Lung (tissue), 12 donors: Measurements from ENCODE around the gene PALB2. TPM values are rescaled to one million over a fixed set of nuclear protein-coding genes. Genes with fewer than 3 reads are reported as not detected.

ENCODE experiments used
- ATAC-seq: fragments of 200-7000 bp; cut with Tn5 transposase; one replicate; pipeline ENCODE4 v1.9.1; 2020; ENCODE audit warnings: moderate number of reproducible peaks; ENCODE audit not compliant: insufficient read depth, low FRiP score
- DNase-seq, 3 donors: peaks; one replicate each; pipeline ENCODE4 v3.0.0-alpha.2; 2013 to 2017
- H3K27ac ChIP-seq, 2 donors: one replicate each; pipeline ENCODE4 v1.5.1; 2013; ENCODE audit warnings: mild to moderate bottlenecking in 2 of 2, moderate library complexity in 2 of 2, control low read depth in 1 of 2, inconsistent platforms in 1 of 2, low read depth in 1 of 2, low read length in 1 of 2
- H3K27me3 ChIP-seq, 3 donors: one replicate each; pipeline ENCODE4 v1.5.1; 2013; ENCODE audit warnings: low read length in 2 of 3; ENCODE audit not compliant: control insufficient read depth in 3 of 3, insufficient read depth in 3 of 3
- H3K36me3 ChIP-seq, 4 donors: one replicate each; pipeline ENCODE4 v1.5.1; 2013; ENCODE audit warnings: low read length in 4 of 4, mild to moderate bottlenecking in 1 of 4, moderate library complexity in 1 of 4; ENCODE audit not compliant: control insufficient read depth in 4 of 4, insufficient read depth in 4 of 4
- H3K4me1 ChIP-seq, 5 donors: one replicate each; pipeline ENCODE4 v1.5.1; 2013; ENCODE audit warnings: low read length in 5 of 5, mild to moderate bottlenecking in 2 of 5, moderate library complexity in 1 of 5; ENCODE audit not compliant: control insufficient read depth in 5 of 5, insufficient read depth in 5 of 5
- H3K4me3 ChIP-seq: one replicate; pipeline ENCODE4 v1.5.1; 2013; ENCODE audit warnings: mild to moderate bottlenecking, control low read depth, moderate library complexity
- H3K9ac ChIP-seq, 2 donors: one replicate each; pipeline ENCODE4 v1.5.1; 2013; ENCODE audit warnings: low read length in 2 of 2, control low read depth in 1 of 2; ENCODE audit not compliant: insufficient read depth in 1 of 2
- H3K9me3 ChIP-seq, 4 donors: one replicate each; pipeline ENCODE4 v1.5.1; 2013; ENCODE audit warnings: low read length in 3 of 4, mild to moderate bottlenecking in 1 of 4, moderate library complexity in 1 of 4; ENCODE audit not compliant: control insufficient read depth in 4 of 4, insufficient read depth in 3 of 4
- WGBS, 2 donors: extraction: QIAGEN DNeasy Blood & Tissue Kit; methylation state at CpG; one replicate each; pipeline ENCODE4 v1.1.7; 2013; 5-methylcytosine and 5-hydroxymethylcytosine counted together
- polyA plus RNA-seq, 2 donors: library from polyadenylated mRNA; stranded (reverse); fragments of 200-250 nt; gene quantifications; one replicate each; pipeline ENCODE4 v1.2.1, GENCODE V29; 2013
- total RNA-seq, 2 donors: library from RNA; depleted of rRNA in 1 of 2; stranded (reverse); fragments of >200 nt in 1 of 2; gene quantifications; one replicate each; pipeline ENCODE4 v1.2.1, GENCODE V29; 2014 to 2021
- TF ChIP-seq, protein P1 (sequence below): IDR thresholded peaks from 2 replicates; pipeline ENCODE4 v1.5.1; 2012; ENCODE audit warnings: mild to moderate bottlenecking; ENCODE audit errors: control extremely low read depth, extremely low read depth
- donor health status: control.
- donor health status: control.
- donor health status: Bipolar disorder and iron deficiency.
- donor health status: healthy.
- donor health status: DM: yes; HTN: yes; CAD: no.

The PALB2 gene
- total and polyA plus RNA-seq, 4 donors, result 6.3 to 12.9 (median 10.1) TPM

DNA sequence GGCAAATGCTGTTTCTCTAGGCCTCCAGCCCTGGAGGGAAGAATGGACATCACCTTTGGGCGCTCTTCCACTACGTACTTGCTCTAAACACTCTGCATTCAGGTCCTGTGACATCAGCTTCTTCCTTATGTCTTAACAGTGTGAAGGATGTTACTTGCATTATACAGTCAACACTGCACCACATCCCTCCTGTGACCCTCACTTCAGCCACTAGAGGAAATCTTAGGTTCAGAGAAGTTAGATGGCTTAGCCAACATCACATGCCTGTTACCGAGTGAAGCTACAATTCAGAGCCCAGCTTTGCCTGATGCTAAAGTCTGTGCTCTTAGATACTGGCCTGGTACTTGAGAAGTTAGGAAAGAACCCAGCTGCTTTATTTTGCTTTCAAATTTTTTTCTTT lies 65.3 kb downstream of the PALB2 start:
- no peak overlapping the region for H3K27ac ChIP-seq
- no peak overlapping the region for H3K9ac ChIP-seq
- 85 to 92% methylated on average over 3 of the region's 3 CpGs for WGBS, 2 donors
- ATAC-seq (no peak), DNase-seq (no peak)
- no peaks in the 10 kb centered on the region for H3K27me3 ChIP-seq
- H3K9me3 ChIP-seq, result no peaks in the 10 kb centered on the region
- H3K4me3 ChIP-seq, result no peak overlapping the region
- peaks cover 24 to 36% (median 30%) of the 10 kb centered on the region in 4 donors for H3K36me3 ChIP-seq
- peaks cover 0 to 4% (median 0%) of the 10 kb centered on the region in 5 donors for H3K4me1 ChIP-seq
- TF ChIP-seq, protein P1, sequence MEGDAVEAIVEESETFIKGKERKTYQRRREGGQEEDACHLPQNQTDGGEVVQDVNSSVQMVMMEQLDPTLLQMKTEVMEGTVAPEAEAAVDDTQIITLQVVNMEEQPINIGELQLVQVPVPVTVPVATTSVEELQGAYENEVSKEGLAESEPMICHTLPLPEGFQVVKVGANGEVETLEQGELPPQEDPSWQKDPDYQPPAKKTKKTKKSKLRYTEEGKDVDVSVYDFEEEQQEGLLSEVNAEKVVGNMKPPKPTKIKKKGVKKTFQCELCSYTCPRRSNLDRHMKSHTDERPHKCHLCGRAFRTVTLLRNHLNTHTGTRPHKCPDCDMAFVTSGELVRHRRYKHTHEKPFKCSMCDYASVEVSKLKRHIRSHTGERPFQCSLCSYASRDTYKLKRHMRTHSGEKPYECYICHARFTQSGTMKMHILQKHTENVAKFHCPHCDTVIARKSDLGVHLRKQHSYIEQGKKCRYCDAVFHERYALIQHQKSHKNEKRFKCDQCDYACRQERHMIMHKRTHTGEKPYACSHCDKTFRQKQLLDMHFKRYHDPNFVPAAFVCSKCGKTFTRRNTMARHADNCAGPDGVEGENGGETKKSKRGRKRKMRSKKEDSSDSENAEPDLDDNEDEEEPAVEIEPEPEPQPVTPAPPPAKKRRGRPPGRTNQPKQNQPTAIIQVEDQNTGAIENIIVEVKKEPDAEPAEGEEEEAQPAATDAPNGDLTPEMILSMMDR, result no peak

DNA sequence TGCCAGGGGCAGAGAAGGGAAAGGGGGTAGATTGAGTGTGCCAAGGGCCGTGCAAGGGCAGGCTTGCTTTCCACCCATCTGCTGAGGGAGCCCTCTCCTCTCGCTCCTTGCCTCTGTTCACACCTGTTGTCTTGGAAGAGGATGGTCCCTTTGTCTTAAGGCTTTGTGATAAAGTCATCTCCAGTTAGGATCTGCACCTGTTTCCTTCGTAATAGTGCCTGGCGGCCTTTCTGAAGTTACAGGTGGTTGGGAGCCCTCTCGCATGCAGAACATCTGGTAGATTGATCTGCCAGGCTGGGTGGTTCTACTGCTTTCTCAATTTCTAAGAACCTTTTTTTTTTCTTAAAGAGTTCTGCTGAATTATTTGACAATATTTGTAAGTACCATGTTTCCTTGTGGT lies 67.3 kb downstream of the PALB2 start:
- H3K36me3 ChIP-seq, result peaks cover 21 to 31% (median 25%) of the 10 kb centered on the region in 4 donors
- no peak overlapping the region for H3K4me3 ChIP-seq
- H3K27me3 ChIP-seq, result no peaks in the 10 kb centered on the region
- no peak for DNase-seq
- no peak for ATAC-seq
- H3K9ac ChIP-seq, result no peak overlapping the region
- WGBS, 2 donors, result 90 to 93% methylated on average over 5 of the region's 5 CpGs
- TF ChIP-seq, protein P1, result no peak
- no peaks in the 10 kb centered on the region for H3K9me3 ChIP-seq
- H3K4me1 ChIP-seq, result peaks cover 0 to 4% (median 0%) of the 10 kb centered on the region in 5 donors
- no peak overlapping the region for H3K27ac ChIP-seq

DNA sequence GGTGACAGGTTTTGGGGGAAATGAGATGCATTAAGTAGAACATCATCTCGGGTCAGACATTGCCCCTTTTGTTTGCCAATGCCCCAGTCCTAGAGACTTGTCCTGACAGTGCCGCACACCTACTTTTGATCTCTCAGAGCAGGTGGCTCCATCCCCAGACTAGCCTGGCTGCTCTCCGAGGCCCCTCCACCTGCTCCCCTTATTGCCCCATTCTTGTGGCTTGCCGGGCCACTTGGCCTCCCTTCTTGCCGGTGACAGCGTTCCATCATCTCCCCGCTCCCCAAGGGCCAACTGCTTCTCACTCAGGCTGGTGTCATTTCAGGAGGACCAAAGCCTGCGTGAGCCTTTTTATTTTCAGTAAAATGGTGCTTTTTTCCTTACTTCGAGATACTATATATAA lies 68.7 kb downstream of the PALB2 start:
- H3K9me3 ChIP-seq, result no peaks in the 10 kb centered on the region
- no peak overlapping the region for H3K27ac ChIP-seq
- no peaks in the 10 kb centered on the region for H3K27me3 ChIP-seq
- H3K4me1 ChIP-seq, result no peaks in the 10 kb centered on the region
- WGBS, 2 donors, result 95 to 96% methylated on average over 9 of the region's 9 CpGs
- H3K4me3 ChIP-seq, result no peak overlapping the region
- DNase-seq, result no peak
- ATAC-seq, result no peak
- TF ChIP-seq, protein P1, result no peak
- peaks cover 25 to 35% (median 30%) of the 10 kb centered on the region in 4 donors for H3K36me3 ChIP-seq
- H3K9ac ChIP-seq, result no peak overlapping the region

DNA sequence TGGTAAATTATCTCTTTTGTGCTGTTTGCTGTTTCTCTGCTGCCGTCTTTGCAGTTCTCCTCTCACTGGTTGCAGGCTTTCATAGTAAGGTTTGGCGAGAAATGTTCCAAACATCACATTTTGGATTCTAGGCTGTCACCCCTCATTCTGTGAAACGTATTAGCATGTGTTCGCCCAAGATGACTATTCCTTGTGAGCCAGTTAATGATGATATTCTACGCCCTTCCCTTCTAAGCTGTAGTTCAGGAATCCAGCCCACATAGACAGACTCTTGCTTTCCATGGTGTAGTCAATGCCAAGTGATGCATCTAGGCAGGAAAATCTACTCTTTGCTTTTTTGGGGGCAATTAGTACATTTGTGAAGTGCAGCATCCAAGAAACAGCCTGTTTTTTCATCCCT lies 69.2 kb downstream of the PALB2 start:
- no peaks in the 10 kb centered on the region for H3K4me1 ChIP-seq
- no peak overlapping the region for H3K4me3 ChIP-seq
- ATAC-seq, result no peak
- no peak for DNase-seq
- H3K27ac ChIP-seq, result no peak overlapping the region
- no peaks in the 10 kb centered on the region for H3K27me3 ChIP-seq
- peaks cover 30 to 37% (median 34%) of the 10 kb centered on the region in 4 donors for H3K36me3 ChIP-seq
- TF ChIP-seq, protein P1, result no peak
- H3K9ac ChIP-seq, result no peak overlapping the region
- WGBS, 2 donors, result 95 to 96% methylated on average over 5 of the region's 5 CpGs
- no peaks in the 10 kb centered on the region for H3K9me3 ChIP-seq
